Fibroblast of the aortic adventitia (primary cell): ENCODE results near the gene CACNA2D3. TPM values are rescaled to one million over a fixed set of nuclear protein-coding genes. Genes with fewer than 3 reads are reported as not detected.

Experiments used
- DNase-seq: peaks from one replicate; pipeline ENCODE4 v3.0.0-alpha.2; 2010; ENCODE audit warnings: low read depth
- H3K4me3 ChIP-seq: 2 replicates; pipeline ENCODE4 v1.5.1; 2011; ENCODE audit warnings: low read depth, mild to moderate bottlenecking, control low read depth, low read length, moderate library complexity
- CTCF ChIP-seq: IDR thresholded peaks from 2 replicates; pipeline ENCODE4 v1.5.1; 2011; ENCODE audit warnings: mild to moderate bottlenecking, low read length, control low read depth, inconsistent platforms; ENCODE audit not compliant: insufficient read depth
- total RNA-seq: library from RNA; depleted of rRNA; stranded (reverse); fragments of >200 nt; gene quantifications from 2 replicates; pipeline ENCODE4 v1.2.3, GENCODE V29; 2012; ENCODE audit warnings: low replicate concordance

Gene CACNA2D3
- total RNA-seq, 1 donor: 0.45 TPM

- no peak for DNase-seq
- TF ChIP-seq CTCF: no peak
- H3K4me3 ChIP-seq: no peak overlapping the region
These were observed 796.2 kb downstream of the CACNA2D3 start for GRCh38 chr3:54918516-54918915.

GRCh38 chr3:54928046-54928770 lies 805.9 kb downstream of the CACNA2D3 start, which contains the start of gene LRTM1:
Gene LRTM1, minus strand, starts transcription at chr3:54928059. Its CDS starts 148 bp downstream, at chr3:54927911.
- TF ChIP-seq CTCF: no peak
- no peak within 1 kb of the TSS for H3K4me3 ChIP-seq
- DNase-seq: no peak

GRCh38 chr3:54931182-54931581 lies 808.8 kb downstream of the CACNA2D3 start:
- TF ChIP-seq CTCF: no peak
- no peak overlapping the region for H3K4me3 ChIP-seq
- no peak for DNase-seq

GRCh38 chr3:54932606-54933005 lies 810.3 kb downstream of the CACNA2D3 start:
- DNase-seq: no peak
- TF ChIP-seq CTCF: no peak
- no peak overlapping the region for H3K4me3 ChIP-seq

- no peak overlapping the region for H3K4me3 ChIP-seq
- TF ChIP-seq CTCF: no peak
- no peak for DNase-seq
These were observed 813.5 kb downstream of the CACNA2D3 start for GRCh38 chr3:54935869-54936268.

GRCh38 chr3:54936561-54936960 lies 814.2 kb downstream of the CACNA2D3 start:
- no peak overlapping the region for H3K4me3 ChIP-seq
- TF ChIP-seq CTCF: no peak
- DNase-seq: peak; percentile 22
